Trophoblast cell (in vitro differentiated cells and primary cell): Measurements from ENCODE around the gene PKN2.

Source experiments
- DNase-seq, 2 donors: peaks; one replicate each; pipeline ENCODE4 v3.0.0-alpha.2; 2016
- H2AFZ ChIP-seq: 2 replicates; pipeline ENCODE4 v1.6.1; 2013; ENCODE audit warnings: low read length, moderate library complexity, mild to moderate bottlenecking; ENCODE audit not compliant: insufficient read depth, poor library complexity
- H2AK5ac ChIP-seq: 2 replicates; pipeline ENCODE4 v1.6.1; 2013; ENCODE audit warnings: mild to moderate bottlenecking, low read length
- H2BK120ac ChIP-seq: 2 replicates; pipeline ENCODE4 v1.6.1; 2013; ENCODE audit warnings: low read length, mild to moderate bottlenecking, moderate library complexity; ENCODE audit not compliant: insufficient read depth, poor library complexity
- H2BK12ac ChIP-seq: 2 replicates; pipeline ENCODE4 v1.6.1; 2013; ENCODE audit warnings: mild to moderate bottlenecking, low read length, moderate library complexity
- H2BK5ac ChIP-seq: 2 replicates; pipeline ENCODE4 v1.6.1; 2013; ENCODE audit warnings: low read length, low read depth, moderate library complexity, mild to moderate bottlenecking; ENCODE audit not compliant: poor library complexity
- H3K14ac ChIP-seq: 2 replicates; pipeline ENCODE4 v1.6.1; 2013; ENCODE audit warnings: mild to moderate bottlenecking, low read length
- H3K18ac ChIP-seq: 2 replicates; pipeline ENCODE4 v1.6.1; 2013; ENCODE audit warnings: mild to moderate bottlenecking, low read length
- H3K23ac ChIP-seq: 2 replicates; pipeline ENCODE4 v1.6.1; 2013; ENCODE audit warnings: low read length
- H3K27ac ChIP-seq: 2 replicates; pipeline ENCODE4 v1.5.1; 2013; ENCODE audit warnings: low read depth, mild to moderate bottlenecking, inconsistent platforms, low read length, moderate library complexity
- H3K27me3 ChIP-seq: 2 replicates; pipeline ENCODE4 v1.6.1; 2013; ENCODE audit warnings: inconsistent platforms, mild to moderate bottlenecking, low read length, moderate library complexity; ENCODE audit not compliant: insufficient read depth
- H3K36me3 ChIP-seq, 2 experiments: 1 replicate in 1 of 2; 2 replicates in 1 of 2; pipeline ENCODE4 v1.6.1; 2013; ENCODE audit warnings: low read length in 2 of 2, mild to moderate bottlenecking in 2 of 2, moderate library complexity in 1 of 2; ENCODE audit not compliant: insufficient read depth in 2 of 2, control insufficient read depth in 1 of 2
- H3K4ac ChIP-seq: 2 replicates; pipeline ENCODE4 v1.6.1; 2013; ENCODE audit warnings: low read depth, mild to moderate bottlenecking, low read length, moderate library complexity
- H3K4me1 ChIP-seq, 2 experiments: 1 replicate in 1 of 2; 2 replicates in 1 of 2; pipeline ENCODE4 v1.6.1; 2013; ENCODE audit warnings: low read length in 2 of 2, mild to moderate bottlenecking in 2 of 2, moderate library complexity in 1 of 2; ENCODE audit not compliant: insufficient read depth in 2 of 2, control insufficient read depth in 1 of 2
- H3K4me2 ChIP-seq: 2 replicates; pipeline ENCODE4 v1.6.1; 2013; ENCODE audit warnings: inconsistent platforms, mild to moderate bottlenecking, low read length, moderate library complexity
- H3K4me3 ChIP-seq: 2 replicates; pipeline ENCODE4 v1.5.1; 2013; ENCODE audit warnings: mild to moderate bottlenecking, low read depth, low read length, inconsistent platforms
- H3K79me1 ChIP-seq: one replicate; pipeline ENCODE4 v1.6.1; 2013; ENCODE audit warnings: low read length
- H3K79me2 ChIP-seq: 2 replicates; pipeline ENCODE4 v1.6.1; 2013; ENCODE audit warnings: low read length, mild to moderate bottlenecking; ENCODE audit not compliant: control insufficient read depth, insufficient read depth, poor library complexity
- H3K9ac ChIP-seq: 2 replicates; pipeline ENCODE4 v1.6.1; 2013; ENCODE audit warnings: mild to moderate bottlenecking, low read length
- H3K9me3 ChIP-seq: 2 replicates; pipeline ENCODE4 v1.6.1; 2013; ENCODE audit warnings: low read depth, mild to moderate bottlenecking, control low read depth, inconsistent platforms, low read length; ENCODE audit not compliant: insufficient read depth
- H4K12ac ChIP-seq: 2 replicates; pipeline ENCODE4 v1.6.1; 2013; ENCODE audit warnings: low read depth, mild to moderate bottlenecking, low read length, moderate library complexity
- H4K8ac ChIP-seq: 2 replicates; pipeline ENCODE4 v1.6.1; 2013; ENCODE audit warnings: low read depth, mild to moderate bottlenecking, low read length, moderate library complexity
- H4K91ac ChIP-seq: one replicate; pipeline ENCODE4 v1.6.1; 2013; ENCODE audit warnings: low read depth, mild to moderate bottlenecking, low read length, moderate library complexity
- WGBS: extraction: QIAGEN DNeasy Blood & Tissue Kit; methylation state at CpG from one replicate; pipeline ENCODE4 v1.1.7; 2013; ENCODE audit warnings: missing lambda C conversion rate; ENCODE audit not compliant: insufficient read length, insufficient coverage; ENCODE audit errors: extremely low coverage; 5-methylcytosine and 5-hydroxymethylcytosine counted together

Gene PKN2

GRCh38 chr1:88649932-88650331 is 34.1 kb upstream of the PKN2 start:
- DNase-seq = no peak
- Histone ChIP-seq H3K36me3 (no peaks in the 10 kb centered on the region), H2BK120ac (no peak overlapping the region), H4K8ac (no peak overlapping the region), H3K27ac (no peak overlapping the region), H4K12ac (no peak overlapping the region), H4K91ac (no peak overlapping the region), H3K79me2 (no peaks in the 10 kb centered on the region), H3K23ac (no peak overlapping the region), H2AK5ac (no peak overlapping the region), H3K4ac (no peak overlapping the region), H3K27me3 (no peaks in the 10 kb centered on the region), H2AFZ (no peak overlapping the region), H3K9ac (no peak overlapping the region), H2BK5ac (no peak overlapping the region), H3K4me1 (no peaks in the 10 kb centered on the region), H3K9me3 (no peaks in the 10 kb centered on the region), H3K14ac (no peak overlapping the region), H3K4me2 (no peak overlapping the region), H3K4me3 (no peak overlapping the region), H3K18ac (no peak overlapping the region), H3K79me1 (no peaks in the 10 kb centered on the region), H2BK12ac (no peak overlapping the region)
- no CpG with 5 or more reads among the region's 1 CpG for WGBS

DNA sequence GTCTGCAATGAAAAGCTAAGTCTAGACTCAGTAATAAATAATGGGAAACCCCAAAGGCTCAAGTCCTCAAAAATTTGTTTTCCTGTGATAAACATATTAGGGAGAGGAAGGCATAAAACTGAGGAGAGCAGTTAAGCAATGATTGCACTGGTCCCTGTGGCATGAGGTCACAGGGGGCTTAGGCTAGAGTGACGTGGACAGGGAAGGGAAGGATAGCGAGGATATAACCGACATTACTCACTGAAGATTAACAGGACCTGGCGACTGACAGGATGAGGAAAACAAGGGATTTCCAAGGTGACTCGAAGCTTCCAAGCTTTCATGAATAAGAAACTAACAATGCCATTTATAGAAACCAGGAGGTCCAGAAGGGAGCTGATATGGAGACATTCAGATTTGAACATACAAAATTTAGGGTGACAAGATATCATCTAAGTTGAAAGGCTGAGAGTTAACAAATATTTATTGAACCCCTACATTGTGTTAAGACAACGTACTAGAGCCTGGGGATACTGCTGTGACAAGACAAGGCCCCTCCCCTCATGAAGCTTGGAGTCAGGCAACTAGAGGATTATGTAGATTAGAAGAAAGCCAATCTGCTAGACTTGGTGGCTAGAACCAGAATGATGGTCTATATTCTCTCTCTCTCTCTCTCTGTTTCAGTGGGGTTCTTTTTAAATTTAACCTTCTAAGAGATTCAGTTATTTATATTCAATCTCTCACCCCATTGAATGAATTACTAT is 33.2 kb upstream of the PKN2 start:
- no peak overlapping the region for H2BK12ac ChIP-seq
- no peak overlapping the region for H2AK5ac ChIP-seq
- H3K27ac ChIP-seq = no peak overlapping the region
- H2BK120ac ChIP-seq = no peak overlapping the region
- H3K14ac ChIP-seq = no peak overlapping the region
- H3K4ac ChIP-seq = no peak overlapping the region
- no peak overlapping the region for H2AFZ ChIP-seq
- H3K23ac ChIP-seq = no peak overlapping the region
- H3K4me3 ChIP-seq = no peak overlapping the region
- H3K4me2 ChIP-seq = no peak overlapping the region
- no peak overlapping the region for H2BK5ac ChIP-seq
- no peaks in the 10 kb centered on the region for H3K9me3 ChIP-seq
- H3K27me3 ChIP-seq = no peaks in the 10 kb centered on the region
- no peak overlapping the region for H4K12ac ChIP-seq
- no peaks in the 10 kb centered on the region for H3K36me3 ChIP-seq
- no peak for DNase-seq
- H3K9ac ChIP-seq = no peak overlapping the region
- WGBS = no CpG with 5 or more reads among the region's 6 CpGs
- no peaks in the 10 kb centered on the region for H3K79me2 ChIP-seq
- H4K91ac ChIP-seq = no peak overlapping the region
- no peaks in the 10 kb centered on the region for H3K4me1 ChIP-seq
- H4K8ac ChIP-seq = peak overlapping the region; percentile 10
- H3K18ac ChIP-seq = no peak overlapping the region
- no peaks in the 10 kb centered on the region for H3K79me1 ChIP-seq

DNA sequence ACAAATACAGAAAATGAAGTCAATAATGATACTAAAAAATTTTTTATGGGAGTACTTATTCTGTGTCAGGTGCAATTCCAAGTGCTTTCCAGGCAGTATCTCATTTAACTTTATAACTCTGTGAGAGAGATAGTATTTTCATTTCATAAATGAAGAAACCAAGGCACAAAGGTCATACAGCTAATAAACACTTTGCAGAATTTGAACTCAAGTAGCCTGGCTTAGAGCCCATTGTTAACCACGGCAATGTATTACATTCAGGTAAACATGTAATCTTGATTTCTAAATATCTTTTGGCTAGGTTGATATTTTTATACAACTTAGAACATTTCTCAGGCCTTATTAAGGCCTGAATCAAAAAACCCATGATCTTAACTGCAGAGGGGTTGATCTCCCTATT is 28.9 kb upstream of the PKN2 start:
- no peak overlapping the region for H3K18ac ChIP-seq
- H3K79me2 ChIP-seq = no peaks in the 10 kb centered on the region
- H3K9me3 ChIP-seq = no peaks in the 10 kb centered on the region
- no peak overlapping the region for H3K4ac ChIP-seq
- H2BK12ac ChIP-seq = no peak overlapping the region
- no peaks in the 10 kb centered on the region for H3K79me1 ChIP-seq
- no peak overlapping the region for H2AK5ac ChIP-seq
- H2BK120ac ChIP-seq = no peak overlapping the region
- no peak overlapping the region for H3K4me2 ChIP-seq
- H4K12ac ChIP-seq = no peak overlapping the region
- H3K23ac ChIP-seq = no peak overlapping the region
- no peak overlapping the region for H2BK5ac ChIP-seq
- H4K8ac ChIP-seq = no peak overlapping the region
- H4K91ac ChIP-seq = no peak overlapping the region
- H3K27ac ChIP-seq = no peak overlapping the region
- H3K36me3 ChIP-seq = no peaks in the 10 kb centered on the region
- no peak overlapping the region for H3K9ac ChIP-seq
- WGBS = no CpG with 5 or more reads among the region's 1 CpG
- DNase-seq = no peak
- H2AFZ ChIP-seq = no peak overlapping the region
- H3K4me1 ChIP-seq = peaks cover 5% of the 10 kb centered on the region in 2 experiments
- H3K27me3 ChIP-seq = no peaks in the 10 kb centered on the region
- no peak overlapping the region for H3K4me3 ChIP-seq
- no peak overlapping the region for H3K14ac ChIP-seq

- Histone ChIP-seq H3K79me1 (no peaks in the 10 kb centered on the region), H4K91ac (no peak overlapping the region), H3K4ac (no peak overlapping the region), H4K8ac (no peak overlapping the region), H3K79me2 (no peaks in the 10 kb centered on the region), H2BK120ac (no peak overlapping the region), H2BK12ac (no peak overlapping the region), H3K4me2 (no peak overlapping the region), H3K27me3 (no peaks in the 10 kb centered on the region), H3K4me1 (peaks cover 5% of the 10 kb centered on the region in 2 experiments), H4K12ac (no peak overlapping the region), H3K4me3 (no peak overlapping the region), H3K27ac (no peak overlapping the region), H3K9me3 (no peaks in the 10 kb centered on the region), H2AK5ac (no peak overlapping the region), H3K9ac (no peak overlapping the region), H3K23ac (no peak overlapping the region), H3K14ac (no peak overlapping the region), H3K36me3 (no peaks in the 10 kb centered on the region), H2AFZ (no peak overlapping the region), H2BK5ac (no peak overlapping the region), H3K18ac (no peak overlapping the region)
- WGBS = no CpG with 5 or more reads among the region's 3 CpGs
- DNase-seq = peak in 1 of 2 donors; percentile 75
Observed at GRCh38 chr1:88655685-88656299, 28.3 kb upstream of the PKN2 start.
